ENCODE results near the gene RNF212. TPM values are rescaled to one million over a fixed set of nuclear protein-coding genes. Genes with fewer than 3 reads are reported as not detected.

RNF212 gene
- total and polyA plus RNA-seq, 10 of the 15 experiments (the other 5 are each of a cell fraction or from before 2014, with no cell fraction given): not detected

GRCh38 chr4:1115528-1116293, 2.3 kb upstream of the RNF212 start:
- no peak for ATAC-seq
- 48% methylated on average over 8 of the region's 8 CpGs for WGBS (ENCODE audit: insufficient coverage, insufficient replicate concordance, low lambda C conversion rate, missing lambda C conversion rate)
- ChIA-PET RAD21 (ENCODE audit: unreplicated experiment) (no interaction called here), POLR2A (no interaction called here), CTCF (interaction anchor here (1.3 to 1.7 kb wide), 3 partner anchors 8 to 22 kb away, joined by 4 read pairs; no protein-coding TSS in a partner anchor), SMC1A (ENCODE audit: uncharacterized antibody, unreplicated experiment) (no interaction called here)
- TF ChIP-seq, protein P1, sequence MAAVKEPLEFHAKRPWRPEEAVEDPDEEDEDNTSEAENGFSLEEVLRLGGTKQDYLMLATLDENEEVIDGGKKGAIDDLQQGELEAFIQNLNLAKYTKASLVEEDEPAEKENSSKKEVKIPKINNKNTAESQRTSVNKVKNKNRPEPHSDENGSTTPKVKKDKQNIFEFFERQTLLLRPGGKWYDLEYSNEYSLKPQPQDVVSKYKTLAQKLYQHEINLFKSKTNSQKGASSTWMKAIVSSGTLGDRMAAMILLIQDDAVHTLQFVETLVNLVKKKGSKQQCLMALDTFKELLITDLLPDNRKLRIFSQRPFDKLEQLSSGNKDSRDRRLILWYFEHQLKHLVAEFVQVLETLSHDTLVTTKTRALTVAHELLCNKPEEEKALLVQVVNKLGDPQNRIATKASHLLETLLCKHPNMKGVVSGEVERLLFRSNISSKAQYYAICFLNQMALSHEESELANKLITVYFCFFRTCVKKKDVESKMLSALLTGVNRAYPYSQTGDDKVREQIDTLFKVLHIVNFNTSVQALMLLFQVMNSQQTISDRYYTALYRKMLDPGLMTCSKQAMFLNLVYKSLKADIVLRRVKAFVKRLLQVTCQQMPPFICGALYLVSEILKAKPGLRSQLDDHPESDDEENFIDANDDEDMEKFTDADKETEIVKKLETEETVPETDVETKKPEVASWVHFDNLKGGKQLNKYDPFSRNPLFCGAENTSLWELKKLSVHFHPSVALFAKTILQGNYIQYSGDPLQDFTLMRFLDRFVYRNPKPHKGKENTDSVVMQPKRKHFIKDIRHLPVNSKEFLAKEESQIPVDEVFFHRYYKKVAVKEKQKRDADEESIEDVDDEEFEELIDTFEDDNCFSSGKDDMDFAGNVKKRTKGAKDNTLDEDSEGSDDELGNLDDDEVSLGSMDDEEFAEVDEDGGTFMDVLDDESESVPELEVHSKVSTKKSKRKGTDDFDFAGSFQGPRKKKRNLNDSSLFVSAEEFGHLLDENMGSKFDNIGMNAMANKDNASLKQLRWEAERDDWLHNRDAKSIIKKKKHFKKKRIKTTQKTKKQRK (IDR thresholded peaks at IDR 0.05; ENCODE audit: low read depth, low read length): no peak
- no peak for TF ChIP-seq EZH2 (IDR thresholded peaks at IDR 0.05; ENCODE audit: borderline replicate concordance, control insufficient read depth, low read depth, low read length)
- TF ChIP-seq FOXK2 (IDR thresholded peaks at IDR 0.05): no peak
- intact Hi-C loops (cut with micrococcal nuclease; ENCODE audit: unreplicated experiment) (no loop called here), in situ Hi-C loops (cut with MboI) (no loop called here)
- no peaks in the 10 kb centered on the region for H3K79me2 ChIP-seq (ENCODE audit: control insufficient read depth, insufficient read depth, low read length)
- FAIRE-seq: no peak
- no peaks in the 10 kb centered on the region for H3K9me3 ChIP-seq (replicated peaks; ENCODE audit: control insufficient read depth, insufficient read depth, low read length)
- no peak overlapping the region for H3K4me2 ChIP-seq (ENCODE audit: control insufficient read depth, insufficient read depth)
- no peaks in the 10 kb centered on the region for H4K20me1 ChIP-seq (ENCODE audit: control insufficient read depth, insufficient read depth)
- no peak overlapping the region for H2AFZ ChIP-seq (ENCODE audit: control insufficient read depth, low read depth, low read length)
- H3K27me3 ChIP-seq (replicated peaks in 1 of 2; ENCODE audit: control insufficient read depth in 2 of 2, insufficient read depth in 2 of 2, low read length in 1 of 2): peaks cover 2% of the 10 kb centered on the region in 2 experiments; a peak in 2 of 4 replicates
- H3K4me3 ChIP-seq: no peak overlapping the region
- no peak overlapping the region for H3K9ac ChIP-seq (ENCODE audit: control insufficient read depth, insufficient read depth, low read length)
- BruUV-seq (replicated peaks): no TSS peak
- no peaks in the 10 kb centered on the region for H3K4me1 ChIP-seq (ENCODE audit: control insufficient read depth, insufficient read depth, low read length)
- H3K36me3 ChIP-seq (ENCODE audit: control insufficient read depth in 2 of 2, insufficient read depth in 2 of 2, low read length in 1 of 2): no peaks in the 10 kb centered on the region
- H3K27ac ChIP-seq (ENCODE audit: control insufficient read depth, insufficient read depth): no peak overlapping the region
- no peak for DNase-seq (ENCODE audit: low read depth, low spot score)

Data from GM12878 (cell line).